Trophoblast cell (in vitro differentiated cells and primary cell): ENCODE data around the gene OBP2A.

Experiments used
- DNase-seq, 2 donors: peaks; one replicate each; pipeline ENCODE4 v3.0.0-alpha.2; 2016
- H2AFZ ChIP-seq: 2 replicates; pipeline ENCODE4 v1.6.1; 2013; ENCODE audit warnings: low read length, moderate library complexity, mild to moderate bottlenecking; ENCODE audit not compliant: insufficient read depth, poor library complexity
- H2AK5ac ChIP-seq: 2 replicates; pipeline ENCODE4 v1.6.1; 2013; ENCODE audit warnings: mild to moderate bottlenecking, low read length
- H2BK120ac ChIP-seq: 2 replicates; pipeline ENCODE4 v1.6.1; 2013; ENCODE audit warnings: low read length, mild to moderate bottlenecking, moderate library complexity; ENCODE audit not compliant: insufficient read depth, poor library complexity
- H2BK12ac ChIP-seq: 2 replicates; pipeline ENCODE4 v1.6.1; 2013; ENCODE audit warnings: mild to moderate bottlenecking, low read length, moderate library complexity
- H2BK5ac ChIP-seq: 2 replicates; pipeline ENCODE4 v1.6.1; 2013; ENCODE audit warnings: low read length, low read depth, moderate library complexity, mild to moderate bottlenecking; ENCODE audit not compliant: poor library complexity
- H3K14ac ChIP-seq: 2 replicates; pipeline ENCODE4 v1.6.1; 2013; ENCODE audit warnings: mild to moderate bottlenecking, low read length
- H3K18ac ChIP-seq: 2 replicates; pipeline ENCODE4 v1.6.1; 2013; ENCODE audit warnings: mild to moderate bottlenecking, low read length
- H3K23ac ChIP-seq: 2 replicates; pipeline ENCODE4 v1.6.1; 2013; ENCODE audit warnings: low read length
- H3K27ac ChIP-seq: 2 replicates; pipeline ENCODE4 v1.5.1; 2013; ENCODE audit warnings: low read depth, mild to moderate bottlenecking, inconsistent platforms, low read length, moderate library complexity
- H3K27me3 ChIP-seq: 2 replicates; pipeline ENCODE4 v1.6.1; 2013; ENCODE audit warnings: inconsistent platforms, mild to moderate bottlenecking, low read length, moderate library complexity; ENCODE audit not compliant: insufficient read depth
- H3K36me3 ChIP-seq, 2 experiments: 1 replicate in 1 of 2; 2 replicates in 1 of 2; pipeline ENCODE4 v1.6.1; 2013; ENCODE audit warnings: low read length in 2 of 2, mild to moderate bottlenecking in 2 of 2, moderate library complexity in 1 of 2; ENCODE audit not compliant: insufficient read depth in 2 of 2, control insufficient read depth in 1 of 2
- H3K4ac ChIP-seq: 2 replicates; pipeline ENCODE4 v1.6.1; 2013; ENCODE audit warnings: low read depth, mild to moderate bottlenecking, low read length, moderate library complexity
- H3K4me1 ChIP-seq, 2 experiments: 1 replicate in 1 of 2; 2 replicates in 1 of 2; pipeline ENCODE4 v1.6.1; 2013; ENCODE audit warnings: low read length in 2 of 2, mild to moderate bottlenecking in 2 of 2, moderate library complexity in 1 of 2; ENCODE audit not compliant: insufficient read depth in 2 of 2, control insufficient read depth in 1 of 2
- H3K4me2 ChIP-seq: 2 replicates; pipeline ENCODE4 v1.6.1; 2013; ENCODE audit warnings: inconsistent platforms, mild to moderate bottlenecking, low read length, moderate library complexity
- H3K4me3 ChIP-seq: 2 replicates; pipeline ENCODE4 v1.5.1; 2013; ENCODE audit warnings: mild to moderate bottlenecking, low read depth, low read length, inconsistent platforms
- H3K79me1 ChIP-seq: one replicate; pipeline ENCODE4 v1.6.1; 2013; ENCODE audit warnings: low read length
- H3K79me2 ChIP-seq: 2 replicates; pipeline ENCODE4 v1.6.1; 2013; ENCODE audit warnings: low read length, mild to moderate bottlenecking; ENCODE audit not compliant: control insufficient read depth, insufficient read depth, poor library complexity
- H3K9ac ChIP-seq: 2 replicates; pipeline ENCODE4 v1.6.1; 2013; ENCODE audit warnings: mild to moderate bottlenecking, low read length
- H3K9me3 ChIP-seq: 2 replicates; pipeline ENCODE4 v1.6.1; 2013; ENCODE audit warnings: low read depth, mild to moderate bottlenecking, control low read depth, inconsistent platforms, low read length; ENCODE audit not compliant: insufficient read depth
- H4K12ac ChIP-seq: 2 replicates; pipeline ENCODE4 v1.6.1; 2013; ENCODE audit warnings: low read depth, mild to moderate bottlenecking, low read length, moderate library complexity
- H4K8ac ChIP-seq: 2 replicates; pipeline ENCODE4 v1.6.1; 2013; ENCODE audit warnings: low read depth, mild to moderate bottlenecking, low read length, moderate library complexity
- H4K91ac ChIP-seq: one replicate; pipeline ENCODE4 v1.6.1; 2013; ENCODE audit warnings: low read depth, mild to moderate bottlenecking, low read length, moderate library complexity
- WGBS: extraction: QIAGEN DNeasy Blood & Tissue Kit; methylation state at CpG from one replicate; pipeline ENCODE4 v1.1.7; 2013; ENCODE audit warnings: missing lambda C conversion rate; ENCODE audit not compliant: insufficient read length, insufficient coverage; ENCODE audit errors: extremely low coverage; 5-methylcytosine and 5-hydroxymethylcytosine counted together

OBP2A gene

DNA sequence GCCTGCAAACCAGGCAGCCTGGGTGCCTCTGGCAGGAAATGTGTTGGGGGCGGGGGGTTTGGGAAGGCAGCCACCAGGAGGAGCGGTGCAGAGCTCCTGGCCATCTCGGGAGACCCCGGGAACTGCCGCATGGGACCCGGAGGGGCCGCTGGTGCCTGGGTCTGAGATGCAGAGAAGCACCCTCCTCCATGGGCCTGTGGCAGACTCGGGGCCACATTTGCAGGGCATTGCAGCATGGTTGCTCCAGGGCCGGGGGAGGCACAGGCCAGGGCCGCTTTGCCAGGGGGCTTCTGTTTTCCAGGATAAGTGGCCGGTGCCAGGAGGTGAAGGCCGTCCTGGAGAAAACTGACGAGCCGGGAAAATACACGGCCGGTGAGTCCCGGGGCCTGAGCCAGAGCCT is 23.0 kb upstream of the OBP2A start:
- no peak overlapping the region for H4K8ac ChIP-seq
- peak overlapping the region; percentile 70 for H2AK5ac ChIP-seq
- H3K79me2 ChIP-seq: no peaks in the 10 kb centered on the region
- no peaks in the 10 kb centered on the region for H3K79me1 ChIP-seq
- no peak overlapping the region for H3K4ac ChIP-seq
- no peak overlapping the region for H2BK120ac ChIP-seq
- no peak for DNase-seq
- H3K4me2 ChIP-seq: no peak overlapping the region
- no CpG with 5 or more reads among the region's 17 CpGs for WGBS
- H3K4me1 ChIP-seq: peaks cover 12 to 18% of the 10 kb centered on the region in 2 experiments
- H3K27ac ChIP-seq: no peak overlapping the region
- H3K36me3 ChIP-seq: no peaks in the 10 kb centered on the region
- H4K12ac ChIP-seq: no peak overlapping the region
- H2BK12ac ChIP-seq: no peak overlapping the region
- peaks cover 2% of the 10 kb centered on the region for H3K9me3 ChIP-seq
- H3K9ac ChIP-seq: no peak overlapping the region
- H2AFZ ChIP-seq: no peak overlapping the region
- no peak overlapping the region for H2BK5ac ChIP-seq
- H3K23ac ChIP-seq: no peak overlapping the region
- no peaks in the 10 kb centered on the region for H3K27me3 ChIP-seq
- H4K91ac ChIP-seq: peak overlapping the region; percentile 31
- no peak overlapping the region for H3K4me3 ChIP-seq
- no peak overlapping the region for H3K18ac ChIP-seq
- H3K14ac ChIP-seq: no peak overlapping the region

DNA sequence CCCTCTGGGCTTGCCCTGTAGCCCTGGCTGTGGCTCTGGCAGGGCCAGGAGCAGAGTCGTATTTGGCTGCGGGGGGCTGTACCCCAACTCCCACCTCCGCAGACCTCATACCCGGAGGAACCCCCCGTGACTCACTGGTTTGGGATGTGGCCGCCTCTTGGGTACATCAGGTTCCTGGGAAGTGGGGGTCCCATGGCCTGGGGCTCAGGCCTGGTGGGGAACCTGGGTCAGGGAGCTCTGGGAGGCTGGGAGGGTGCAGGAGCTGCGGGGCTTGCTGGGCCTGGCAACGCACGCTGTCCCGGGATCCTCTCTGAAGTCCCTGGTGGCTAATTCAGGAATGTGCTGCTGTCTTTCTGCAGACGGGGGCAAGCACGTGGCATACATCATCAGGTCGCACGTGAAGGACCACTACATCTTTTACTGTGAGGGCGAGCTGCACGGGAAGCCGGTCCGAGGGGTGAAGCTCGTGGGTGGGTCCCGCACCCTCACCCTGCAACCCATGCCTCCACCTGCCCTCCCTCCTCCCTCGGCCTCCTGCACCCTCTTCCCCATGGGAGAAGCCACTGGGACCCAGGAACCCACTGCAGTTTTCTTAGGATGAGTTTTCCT is 22.3 kb upstream of the OBP2A start:
- DNase-seq: no peak
- H2BK120ac ChIP-seq: no peak overlapping the region
- H3K4me2 ChIP-seq: no peak overlapping the region
- H3K27me3 ChIP-seq: no peaks in the 10 kb centered on the region
- no peaks in the 10 kb centered on the region for H3K79me2 ChIP-seq
- H3K4ac ChIP-seq: no peak overlapping the region
- no peak overlapping the region for H3K23ac ChIP-seq
- peaks cover 2% of the 10 kb centered on the region for H3K9me3 ChIP-seq
- peak overlapping the region; percentile 70 for H2AK5ac ChIP-seq
- H2BK5ac ChIP-seq: no peak overlapping the region
- peak overlapping the region; percentile 22 for H3K18ac ChIP-seq
- H3K14ac ChIP-seq: peak overlapping the region; percentile 22
- H3K27ac ChIP-seq: no peak overlapping the region
- H3K36me3 ChIP-seq: no peaks in the 10 kb centered on the region
- no peak overlapping the region for H4K12ac ChIP-seq
- H2AFZ ChIP-seq: no peak overlapping the region
- no peak overlapping the region for H3K9ac ChIP-seq
- H4K91ac ChIP-seq: peak overlapping the region; percentile 31
- no CpG with 5 or more reads among the region's 21 CpGs for WGBS
- H3K4me1 ChIP-seq: peaks cover 12 to 18% of the 10 kb centered on the region in 2 experiments
- no peaks in the 10 kb centered on the region for H3K79me1 ChIP-seq
- peak overlapping the region; percentile 40 for H2BK12ac ChIP-seq
- no peak overlapping the region for H4K8ac ChIP-seq
- no peak overlapping the region for H3K4me3 ChIP-seq

DNA sequence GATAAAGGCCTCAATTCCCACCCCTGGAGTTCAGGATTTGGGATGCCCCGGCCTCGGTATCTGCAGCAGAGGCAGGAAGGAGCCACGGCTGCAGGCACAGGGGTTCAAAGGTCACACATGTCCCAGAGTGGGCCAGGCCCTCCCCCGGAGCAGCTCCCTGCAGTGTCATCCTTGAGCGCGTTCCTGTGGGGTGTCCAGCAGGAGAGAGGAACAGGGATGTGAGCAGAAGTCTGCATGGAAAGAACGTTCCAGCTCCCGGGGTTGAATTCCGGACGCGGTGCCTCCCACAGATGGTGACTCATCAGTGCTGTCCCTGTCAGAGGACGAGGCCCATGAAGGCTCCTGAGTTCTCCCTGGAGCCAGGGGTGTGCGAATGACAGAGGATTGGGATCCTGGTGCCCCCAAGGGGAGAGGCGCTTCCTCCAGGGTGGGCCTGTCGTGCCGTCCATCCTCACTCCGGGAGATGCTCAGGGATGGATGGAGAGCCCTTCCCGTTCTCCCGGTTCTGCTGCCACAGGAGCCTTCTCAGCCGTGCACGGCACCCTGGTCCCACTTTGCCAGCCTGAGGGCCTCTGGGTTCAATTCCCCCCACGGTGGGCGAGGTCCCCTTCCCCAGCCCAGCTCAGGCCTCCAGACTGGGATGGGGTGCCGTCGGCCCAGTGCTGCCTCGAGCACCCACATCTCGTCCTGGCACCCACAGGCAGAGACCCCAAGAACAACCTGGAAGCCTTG is 21.6 kb upstream of the OBP2A start:
- Histone ChIP-seq H2BK12ac (no peak overlapping the region), H2AFZ (no peak overlapping the region), H3K4me2 (no peak overlapping the region), H4K91ac (no peak overlapping the region), H3K9ac (no peak overlapping the region), H2BK5ac (no peak overlapping the region), H3K36me3 (no peaks in the 10 kb centered on the region), H3K79me2 (no peaks in the 10 kb centered on the region), H3K4me1 (peaks cover 12 to 18% of the 10 kb centered on the region in 2 experiments), H2AK5ac (no peak overlapping the region), H3K27ac (no peak overlapping the region), H3K4ac (no peak overlapping the region), H3K4me3 (no peak overlapping the region), H3K14ac (no peak overlapping the region), H3K9me3 (peaks cover 2% of the 10 kb centered on the region), H3K27me3 (no peaks in the 10 kb centered on the region), H3K23ac (no peak overlapping the region), H4K8ac (no peak overlapping the region), H3K79me1 (no peaks in the 10 kb centered on the region), H4K12ac (no peak overlapping the region), H2BK120ac (no peak overlapping the region), H3K18ac (no peak overlapping the region)
- no CpG with 5 or more reads among the region's 27 CpGs for WGBS
- no peak for DNase-seq

DNA sequence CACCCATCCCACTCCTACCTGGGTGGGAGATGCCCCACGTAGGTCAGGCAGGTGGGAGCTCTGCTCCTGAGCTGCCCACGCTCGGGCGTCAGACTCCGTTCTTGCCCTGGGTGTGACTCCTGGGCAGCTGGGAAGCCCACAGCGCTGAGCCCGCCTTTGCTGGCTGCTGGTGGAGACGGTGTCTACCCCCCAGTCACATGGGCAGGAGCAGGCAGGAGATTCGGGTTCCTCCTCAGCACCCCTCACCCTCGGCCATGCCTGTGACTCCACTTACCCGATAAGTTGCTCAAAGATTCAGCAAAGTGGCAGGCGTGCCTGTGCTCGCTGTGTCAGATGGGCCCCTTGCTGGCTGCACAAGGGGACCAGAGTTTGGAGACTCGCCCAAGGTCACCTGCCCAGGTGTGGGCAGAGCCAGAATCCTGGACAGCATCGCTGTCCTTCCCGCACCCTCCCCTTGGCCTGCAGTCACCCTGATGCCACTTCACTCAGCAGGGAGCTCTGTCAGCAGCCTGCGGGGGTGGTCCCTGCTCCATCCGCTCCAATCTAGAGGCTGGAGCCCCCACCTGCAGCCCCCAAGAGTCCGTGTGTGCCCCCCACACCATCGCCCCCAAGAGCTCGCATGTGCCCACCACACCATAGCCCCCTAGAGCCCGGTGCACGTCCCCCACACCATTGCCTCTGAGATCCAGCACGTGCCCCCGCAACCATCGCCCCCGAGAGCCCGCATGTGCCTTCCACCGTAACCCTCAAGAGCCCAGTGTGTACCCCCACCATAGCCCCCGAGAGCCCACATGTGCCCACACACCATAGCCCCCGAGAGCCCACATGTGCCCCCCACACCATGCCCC is 20.5 kb upstream of the OBP2A start:
- no peaks in the 10 kb centered on the region for H3K27me3 ChIP-seq
- H3K4me3 ChIP-seq: no peak overlapping the region
- H3K4ac ChIP-seq: no peak overlapping the region
- H3K4me1 ChIP-seq: peaks cover 12 to 18% of the 10 kb centered on the region in 2 experiments
- no peaks in the 10 kb centered on the region for H3K79me1 ChIP-seq
- H3K4me2 ChIP-seq: no peak overlapping the region
- no peak overlapping the region for H3K18ac ChIP-seq
- H3K27ac ChIP-seq: no peak overlapping the region
- no peak overlapping the region for H4K8ac ChIP-seq
- H2BK12ac ChIP-seq: no peak overlapping the region
- H2BK120ac ChIP-seq: no peak overlapping the region
- no CpG with 5 or more reads among the region's 31 CpGs for WGBS
- no peak for DNase-seq
- no peak overlapping the region for H3K14ac ChIP-seq
- no peaks in the 10 kb centered on the region for H3K79me2 ChIP-seq
- no peaks in the 10 kb centered on the region for H3K9me3 ChIP-seq
- H4K12ac ChIP-seq: no peak overlapping the region
- no peak overlapping the region for H2AFZ ChIP-seq
- no peak overlapping the region for H2BK5ac ChIP-seq
- no peak overlapping the region for H3K23ac ChIP-seq
- H4K91ac ChIP-seq: no peak overlapping the region
- no peak overlapping the region for H3K9ac ChIP-seq
- H2AK5ac ChIP-seq: no peak overlapping the region
- H3K36me3 ChIP-seq: no peaks in the 10 kb centered on the region
